Lower leg skin (tissue), 4 donors: ENCODE results near the gene CDCP1. TPM values are rescaled to one million over a fixed set of nuclear protein-coding genes. Genes with fewer than 3 reads are reported as not detected.

Experiments
- DNase-seq, 2 donors: peaks; one replicate each; pipeline ENCODE4 v3.0.0-alpha.2; 2019; ENCODE audit warnings: low spot score in 2 of 2
- H3K4me3 ChIP-seq: fragments of 200-600 bp; sonication (generic); 2 replicates; pipeline ENCODE4 v1.5.1; 2017; ENCODE audit warnings: mild to moderate bottlenecking, low read depth; ENCODE audit not compliant: poor library complexity, severe bottlenecking
- CTCF ChIP-seq, 3 donors: fragments of 450-650 bp; IDR thresholded peaks; one replicate each; pipeline ENCODE4 v1.5.1; 2016; ENCODE audit warnings: antibody characterized with exemption in 3 of 3, mild to moderate bottlenecking in 3 of 3, moderate library complexity in 2 of 3
- POLR2A ChIP-seq, 2 donors: fragments of 450-650 bp; IDR thresholded peaks; one replicate each; pipeline ENCODE4 v1.6.1; 2016 to 2017; ENCODE audit warnings: antibody characterized with exemption in 2 of 2, mild to moderate bottlenecking in 1 of 2, moderate library complexity in 1 of 2
- WGBS, 2 donors: methylation state at CpG; one replicate each; pipeline ENCODE4 v1.1.5; 2018; 5-methylcytosine and 5-hydroxymethylcytosine counted together
- intact Hi-C: fragments of 100-400 bp; cut with DNase I; formaldehyde crosslinking; loops from one replicate; pipeline ENCODE4 v1.15.0; 2023; ENCODE audit warnings: low total_unique reads
- total RNA-seq, 4 donors: library from RNA; depleted of rRNA; stranded (reverse); fragments of >200 nt; gene quantifications; one replicate each; pipeline ENCODE4 v1.1.0, GENCODE V29; 2016

The CDCP1 gene
- total RNA-seq, 4 donors from 2014 or later: 43.8 to 79.0 (median 57.1) TPM

DNA sequence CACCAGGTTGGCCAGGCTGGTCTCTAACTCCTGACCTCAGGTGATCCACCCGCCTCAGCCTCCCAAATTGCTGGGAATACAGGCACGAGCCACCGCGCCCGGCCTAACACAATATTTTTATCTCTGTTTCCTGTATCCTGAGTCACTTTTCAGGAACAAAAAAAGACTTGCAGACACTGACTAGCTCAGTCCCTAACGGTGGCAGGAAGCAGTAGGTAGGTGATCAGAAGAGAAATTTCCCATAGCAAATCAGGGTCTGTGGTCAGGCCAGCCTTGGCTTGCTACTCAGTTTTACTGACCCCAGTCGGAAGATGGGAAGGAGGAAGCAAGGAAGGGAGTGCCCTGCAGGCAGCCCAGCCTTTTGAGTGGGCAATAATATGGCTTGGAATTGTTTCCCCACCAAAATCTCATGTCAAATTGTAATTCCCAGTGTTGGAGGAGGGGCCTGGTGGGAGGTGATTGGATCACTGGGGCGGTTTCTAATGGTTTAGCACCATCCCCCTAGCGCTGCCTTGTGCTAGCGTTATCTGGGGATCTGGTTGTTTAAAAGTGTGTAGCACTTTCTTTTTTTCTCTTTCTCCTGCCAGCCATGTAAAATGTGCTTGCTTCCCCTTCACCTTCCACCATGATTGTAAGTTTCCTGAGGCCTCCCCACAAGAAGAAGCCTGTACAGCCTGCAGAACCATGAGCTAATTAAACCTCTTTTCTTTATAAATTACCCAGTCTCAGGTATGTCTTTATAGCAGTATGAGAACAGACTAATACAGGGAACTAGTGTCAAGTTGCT lies 19.5 kb upstream of the CDCP1 start:
- DNase-seq: no peak
- whole genome bisulfite sequencing, 2 donors: 85 to 87% methylated on average over 10 of the region's 10 CpGs
- no peak overlapping the region for H3K4me3 ChIP-seq
- intact Hi-C loops: no loop called here
- TF ChIP-seq CTCF (IDR thresholded peaks at IDR 0.05): no peak
- TF ChIP-seq POLR2A (IDR thresholded peaks at IDR 0.05): no peak

DNA sequence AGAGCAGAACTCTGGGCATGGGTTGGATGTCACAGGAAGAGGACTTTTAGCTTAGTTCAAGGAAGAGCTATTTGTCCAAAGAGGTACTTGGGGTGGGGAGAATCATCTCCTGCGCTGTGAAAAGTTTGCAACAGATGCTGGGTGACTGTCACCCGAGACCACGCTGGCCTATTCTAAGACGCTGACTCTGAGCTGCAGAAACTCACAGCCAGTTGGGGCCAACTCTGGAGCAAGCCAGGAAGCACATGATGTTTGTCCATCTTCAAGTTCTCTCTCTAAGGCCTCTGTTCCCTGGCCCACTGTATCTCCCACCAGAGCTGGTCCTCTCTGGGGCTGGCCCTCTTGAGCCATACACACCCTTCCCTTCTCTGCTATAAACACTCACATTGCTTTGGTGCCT lies 17.9 kb upstream of the CDCP1 start:
- intact Hi-C loops: no loop called here
- DNase-seq: no peak
- WGBS, 2 donors: 86 to 94% methylated on average over 4 of the region's 4 CpGs
- no peak overlapping the region for H3K4me3 ChIP-seq
- TF ChIP-seq POLR2A (IDR thresholded peaks at IDR 0.05): no peak

DNA sequence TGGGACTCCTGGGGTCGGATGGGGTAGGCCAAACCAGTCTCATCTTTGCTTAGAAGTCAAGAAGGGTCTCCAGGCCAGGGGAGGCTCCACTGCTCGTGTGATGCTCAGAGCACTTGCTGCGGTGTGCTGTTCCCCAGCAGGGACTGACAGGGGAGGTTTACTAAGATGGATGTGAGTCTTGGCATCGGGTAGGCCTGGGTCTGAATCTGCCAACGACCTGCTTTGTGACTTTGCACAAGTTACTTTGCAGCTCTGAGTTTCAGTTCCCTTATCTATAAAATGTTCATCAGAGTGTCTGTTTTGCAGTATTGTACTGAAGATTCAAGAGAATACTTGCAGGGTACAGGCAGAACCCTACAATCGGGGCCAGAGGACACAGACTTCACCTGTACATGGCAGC lies 17.3 kb upstream of the CDCP1 start:
- intact Hi-C loops: no loop called here
- 48 to 56% methylated on average over 6 of the region's 6 CpGs for WGBS, 2 donors
- TF ChIP-seq CTCF (IDR thresholded peaks at IDR 0.05) (no peak), POLR2A (IDR thresholded peaks at IDR 0.05) (no peak)

DNA sequence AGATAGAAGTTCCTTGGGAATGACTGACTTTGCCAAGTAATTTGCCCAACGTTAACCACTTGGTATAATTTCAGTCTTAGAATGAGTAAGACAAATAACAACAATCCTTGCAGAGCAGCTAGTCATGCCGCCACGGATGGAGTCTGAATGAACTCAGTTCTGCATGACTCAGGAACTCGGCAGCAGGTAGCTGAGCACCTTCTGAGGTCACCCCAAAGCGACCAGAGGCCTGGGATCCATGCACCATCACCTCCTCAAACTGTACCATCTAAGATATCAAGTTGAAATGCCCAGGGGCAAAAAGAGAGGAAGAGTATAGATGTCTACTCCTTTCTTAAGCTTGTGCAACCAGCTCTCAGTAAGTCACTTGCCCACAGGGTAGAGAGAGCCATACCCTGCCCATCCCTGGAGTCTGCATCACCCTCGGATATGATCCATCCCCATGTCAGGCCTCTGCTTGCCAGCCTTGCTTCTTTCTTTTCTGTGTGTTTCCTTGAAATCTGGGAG lies 8.5 kb upstream of the CDCP1 start:
- H3K4me3 ChIP-seq: no peak overlapping the region
- intact Hi-C loops: no loop called here
- TF ChIP-seq POLR2A (IDR thresholded peaks at IDR 0.05) (no peak), CTCF (IDR thresholded peaks at IDR 0.05) (no peak)
- DNase-seq: peak in 1 of 2 donors; percentile 77
- 57% methylated on average over 6 of the region's 6 CpGs for WGBS, 2 donors

More for the DNA sequence above, 17.3 kb upstream of the CDCP1 start:
- DNase-seq: peak in 1 of 2 donors; percentile 65
- no peak overlapping the region for H3K4me3 ChIP-seq

- WGBS, 2 donors: 65 to 68% methylated on average over 5 of the region's 5 CpGs
- intact Hi-C loops: no loop called here
- no peak overlapping the region for H3K4me3 ChIP-seq
- DNase-seq: peak in 1 of 2 donors; percentile 56
- no peak for TF ChIP-seq CTCF (IDR thresholded peaks at IDR 0.05)
- TF ChIP-seq POLR2A (IDR thresholded peaks at IDR 0.05): no peak
Observed at GRCh38 chr3:45153658-45154437, 7.7 kb upstream of the CDCP1 start.

GRCh38 chr3:45152307-45152706 lies 6.1 kb upstream of the CDCP1 start:
- DNase-seq: peak in 1 of 2 donors; percentile 14
- TF ChIP-seq CTCF (IDR thresholded peaks at IDR 0.05): no peak
- TF ChIP-seq POLR2A (IDR thresholded peaks at IDR 0.05): no peak
- H3K4me3 ChIP-seq: no peak overlapping the region
- intact Hi-C loops: no loop called here
- whole genome bisulfite sequencing, 2 donors: 0 to 93% methylated on average over 1 of the region's 1 CpG
